ENCODE measurements around the gene GBA2. TPM values are rescaled to one million over a fixed set of nuclear protein-coding genes. Genes with fewer than 3 reads are reported as not detected.
A peak's percentile ranks its signal among the peaks of the same experiment; 100 is the strongest.

GBA2 gene
- total and polyA plus RNA-seq, 2 experiments from 2014 or later, result 58.5 to 80.2 TPM

- Histone ChIP-seq H3K27me3 (no peaks in the 10 kb centered on the region), H4K20me1 (ENCODE audit: insufficient read depth, poor library complexity, severe bottlenecking) (peaks cover 27% of the 10 kb centered on the region), H3K4me3 (peak overlapping the region; percentile 84), H3K79me2 (peaks cover 85% of the 10 kb centered on the region), H3K27ac (peak overlapping the region; percentile 95), H3K4me1 (ENCODE audit: insufficient read depth) (peaks cover 56% of the 10 kb centered on the region), H3K9me3 (ENCODE audit: low read depth) (no peaks in the 10 kb centered on the region), H3K36me3 (replicated peaks; ENCODE audit: insufficient read depth, low read depth) (no peaks in the 10 kb centered on the region), H3K9me2 (replicated peaks; ENCODE audit: insufficient read depth) (no peaks in the 10 kb centered on the region), H3K4me2 (peak overlapping the region; percentile 89), H2AFZ (no peak overlapping the region)
- 89% methylated on average over 2 of the region's 2 CpGs for WGBS (ENCODE audit: low lambda C conversion rate, missing lambda C conversion rate)
- no peak for DNase-seq (ENCODE audit: low spot score)
- TF ChIP-seq EZH2 (IDR thresholded peaks at IDR 0.05; ENCODE audit: borderline replicate concordance), result no peak
- TF ChIP-seq, protein P1, sequence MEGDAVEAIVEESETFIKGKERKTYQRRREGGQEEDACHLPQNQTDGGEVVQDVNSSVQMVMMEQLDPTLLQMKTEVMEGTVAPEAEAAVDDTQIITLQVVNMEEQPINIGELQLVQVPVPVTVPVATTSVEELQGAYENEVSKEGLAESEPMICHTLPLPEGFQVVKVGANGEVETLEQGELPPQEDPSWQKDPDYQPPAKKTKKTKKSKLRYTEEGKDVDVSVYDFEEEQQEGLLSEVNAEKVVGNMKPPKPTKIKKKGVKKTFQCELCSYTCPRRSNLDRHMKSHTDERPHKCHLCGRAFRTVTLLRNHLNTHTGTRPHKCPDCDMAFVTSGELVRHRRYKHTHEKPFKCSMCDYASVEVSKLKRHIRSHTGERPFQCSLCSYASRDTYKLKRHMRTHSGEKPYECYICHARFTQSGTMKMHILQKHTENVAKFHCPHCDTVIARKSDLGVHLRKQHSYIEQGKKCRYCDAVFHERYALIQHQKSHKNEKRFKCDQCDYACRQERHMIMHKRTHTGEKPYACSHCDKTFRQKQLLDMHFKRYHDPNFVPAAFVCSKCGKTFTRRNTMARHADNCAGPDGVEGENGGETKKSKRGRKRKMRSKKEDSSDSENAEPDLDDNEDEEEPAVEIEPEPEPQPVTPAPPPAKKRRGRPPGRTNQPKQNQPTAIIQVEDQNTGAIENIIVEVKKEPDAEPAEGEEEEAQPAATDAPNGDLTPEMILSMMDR (IDR thresholded peaks at IDR 0.05; ENCODE audit: poor library complexity), result no peak
- TF ChIP-seq EZH2phosphoT487 (IDR thresholded peaks at IDR 0.05; ENCODE audit: low read depth, severe bottlenecking, unreplicated experiment), result no peak
Observed at GRCh38 chr9:35730486-35730854, 18.6 kb downstream of the GBA2 start.

GRCh38 chr9:35729700-35730485 is 19.1 kb downstream of the GBA2 start:
- Histone ChIP-seq H3K36me3 (replicated peaks; ENCODE audit: insufficient read depth, low read depth) (no peaks in the 10 kb centered on the region), H2AFZ (no peak overlapping the region), H3K9me3 (ENCODE audit: low read depth) (no peaks in the 10 kb centered on the region), H3K27ac (peak overlapping the region; percentile 95), H3K4me2 (peak overlapping the region; percentile 89), H4K20me1 (ENCODE audit: insufficient read depth, poor library complexity, severe bottlenecking) (peaks cover 27% of the 10 kb centered on the region), H3K4me1 (ENCODE audit: insufficient read depth) (peaks cover 56% of the 10 kb centered on the region), H3K27me3 (no peaks in the 10 kb centered on the region), H3K4me3 (no peak overlapping the region), H3K79me2 (peaks cover 80% of the 10 kb centered on the region), H3K9me2 (replicated peaks; ENCODE audit: insufficient read depth) (no peaks in the 10 kb centered on the region)
- 39% methylated on average over 6 of the region's 6 CpGs for WGBS (ENCODE audit: low lambda C conversion rate, missing lambda C conversion rate)
- no peak for TF ChIP-seq EZH2 (IDR thresholded peaks at IDR 0.05; ENCODE audit: borderline replicate concordance)
- no peak for TF ChIP-seq EZH2phosphoT487 (IDR thresholded peaks at IDR 0.05; ENCODE audit: low read depth, severe bottlenecking, unreplicated experiment)
- TF ChIP-seq, protein P1 (IDR thresholded peaks at IDR 0.05; ENCODE audit: poor library complexity), result peak; percentile 43
- peak; percentile 67 for DNase-seq (ENCODE audit: low spot score)

DNA sequence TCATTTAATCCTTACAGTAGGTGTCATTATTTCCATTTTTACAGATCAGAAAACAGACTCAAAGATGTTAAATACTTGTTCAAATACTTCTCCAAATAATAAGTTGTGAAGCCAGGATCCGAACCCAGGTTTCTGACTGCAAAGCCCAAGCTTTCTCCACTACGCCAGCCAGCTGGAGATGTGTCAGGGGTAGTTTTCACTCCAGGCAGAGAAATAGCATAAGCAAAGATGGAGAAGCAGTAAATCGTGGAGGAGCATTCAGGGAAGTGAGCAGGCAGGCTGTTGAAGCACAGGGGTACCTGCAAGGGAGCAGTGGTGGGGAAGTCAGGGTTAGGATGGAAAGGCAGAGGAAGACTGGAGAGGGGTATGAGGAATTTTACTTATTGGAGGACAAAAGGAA is 19.9 kb downstream of the GBA2 start:
- peaks cover 51% of the 10 kb centered on the region for H3K4me1 ChIP-seq (ENCODE audit: insufficient read depth)
- peak overlapping the region; percentile 89 for H3K4me2 ChIP-seq
- TF ChIP-seq, protein P1 (IDR thresholded peaks at IDR 0.05; ENCODE audit: poor library complexity), result no peak
- TF ChIP-seq EZH2 (IDR thresholded peaks at IDR 0.05; ENCODE audit: borderline replicate concordance) (no peak), EZH2phosphoT487 (IDR thresholded peaks at IDR 0.05; ENCODE audit: low read depth, severe bottlenecking, unreplicated experiment) (no peak)
- peaks cover 72% of the 10 kb centered on the region for H3K79me2 ChIP-seq
- peaks cover 27% of the 10 kb centered on the region for H4K20me1 ChIP-seq (ENCODE audit: insufficient read depth, poor library complexity, severe bottlenecking)
- H3K9me3 ChIP-seq (ENCODE audit: low read depth), result no peaks in the 10 kb centered on the region
- H3K36me3 ChIP-seq (replicated peaks; ENCODE audit: insufficient read depth, low read depth), result no peaks in the 10 kb centered on the region
- no peak overlapping the region for H2AFZ ChIP-seq
- H3K9me2 ChIP-seq (replicated peaks; ENCODE audit: insufficient read depth), result no peaks in the 10 kb centered on the region
- peak overlapping the region; percentile 92 for H3K27ac ChIP-seq
- H3K27me3 ChIP-seq, result no peaks in the 10 kb centered on the region
- no peak overlapping the region for H3K4me3 ChIP-seq
- WGBS (ENCODE audit: low lambda C conversion rate, missing lambda C conversion rate), result 78% methylated on average over 3 of the region's 3 CpGs
- DNase-seq (ENCODE audit: low spot score), result no peak
